Stimulated activated CD4-positive, alpha-beta T cell treated with anti-CD3 and anti-CD28 coated beads, Interleukin-4, amount 100 ng/mL, for 48 hours (primary cell): ENCODE measurements around the gene MFAP3L.
"Not testable (repeated sequence)": the region's sequence is repeated elsewhere in the genome, so short reads cannot be mapped to it uniquely, and the experiment has no call there.

Experiments used
- DNase-seq, 2 donors: peaks; one replicate each; pipeline ENCODE4 v3.0.0-alpha.2; 2020; ENCODE audit warnings: low read depth in 2 of 2

MFAP3L gene

DNA sequence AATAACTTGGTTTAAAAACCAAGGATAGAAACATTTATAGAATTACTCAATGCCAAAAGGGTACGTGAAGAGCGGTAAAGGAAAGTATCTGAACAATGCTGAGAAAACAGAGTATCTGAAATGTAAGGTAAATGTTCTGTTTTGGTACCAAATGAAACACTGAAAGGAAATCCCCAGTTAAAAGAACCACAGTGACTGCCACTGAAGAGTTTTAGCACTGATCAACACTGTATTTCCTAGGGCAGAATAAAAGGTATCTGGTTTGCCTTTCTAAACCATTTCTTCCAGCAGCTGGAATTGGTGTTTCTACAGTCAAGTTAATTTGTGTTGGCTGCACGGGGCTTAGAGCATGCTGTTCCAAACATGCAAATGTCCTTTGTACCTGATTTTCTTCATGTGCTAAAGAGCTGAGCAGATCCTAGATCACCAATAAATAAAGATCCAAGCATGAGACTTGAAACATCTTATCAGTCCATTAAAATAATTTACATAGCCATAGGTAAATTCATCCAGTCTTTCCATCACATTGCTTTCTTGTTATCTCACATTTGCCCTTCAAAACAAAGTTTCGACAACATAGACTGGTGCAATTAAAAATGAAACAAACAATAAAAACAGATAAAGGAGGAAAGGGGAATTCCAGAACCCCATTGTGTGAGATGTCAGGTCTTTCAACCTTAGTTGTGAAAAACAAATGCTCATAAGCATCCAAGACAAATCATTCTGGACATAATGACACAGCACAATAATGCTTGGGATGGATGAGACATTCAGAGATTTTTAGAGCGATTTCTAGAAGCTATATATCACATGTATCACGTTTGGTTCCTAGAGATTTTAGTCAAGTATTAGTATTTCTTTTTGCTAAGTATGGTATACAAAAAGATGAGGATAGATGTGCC, 38.6 kb downstream of the MFAP3L start:
- no peak for DNase-seq

DNA sequence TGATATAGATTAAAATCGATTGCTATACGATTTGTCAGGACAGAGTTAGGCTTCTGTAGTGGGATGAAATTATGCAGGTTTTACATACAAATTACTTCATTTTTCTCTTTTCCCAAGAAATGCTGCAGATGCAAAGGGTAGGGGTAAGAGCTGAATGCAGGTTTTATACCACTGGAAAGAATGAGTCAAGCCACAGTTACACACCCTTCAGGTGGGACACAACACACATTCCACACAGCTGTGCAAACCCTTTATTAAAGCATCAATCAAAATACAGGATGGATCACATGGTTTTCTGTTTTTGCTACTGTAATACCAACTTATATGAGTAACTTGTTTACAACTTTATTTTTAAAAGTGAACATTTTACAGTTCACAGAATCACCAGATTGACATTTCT, 39.8 kb downstream of the MFAP3L start:
- no peak for DNase-seq

DNA sequence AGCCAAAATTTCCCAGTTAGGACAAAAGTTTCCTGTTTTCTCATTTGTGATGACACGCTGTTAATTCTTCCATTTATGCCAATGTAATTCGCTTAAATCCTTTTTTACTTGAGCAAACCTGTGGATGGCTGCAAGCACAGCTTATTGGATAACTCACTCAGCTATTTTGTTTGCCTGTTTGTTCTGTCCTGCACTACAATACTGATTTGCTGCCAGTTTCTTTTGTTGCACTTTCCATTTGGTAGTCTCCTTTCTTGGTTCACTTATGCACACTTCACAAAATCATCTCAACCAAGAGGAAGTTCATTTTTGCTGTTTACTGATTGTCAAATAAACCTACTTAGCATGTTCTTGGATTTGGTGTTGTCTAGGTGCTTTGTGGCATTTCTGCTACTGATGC, 40.3 kb downstream of the MFAP3L start:
- no peak for DNase-seq

DNA sequence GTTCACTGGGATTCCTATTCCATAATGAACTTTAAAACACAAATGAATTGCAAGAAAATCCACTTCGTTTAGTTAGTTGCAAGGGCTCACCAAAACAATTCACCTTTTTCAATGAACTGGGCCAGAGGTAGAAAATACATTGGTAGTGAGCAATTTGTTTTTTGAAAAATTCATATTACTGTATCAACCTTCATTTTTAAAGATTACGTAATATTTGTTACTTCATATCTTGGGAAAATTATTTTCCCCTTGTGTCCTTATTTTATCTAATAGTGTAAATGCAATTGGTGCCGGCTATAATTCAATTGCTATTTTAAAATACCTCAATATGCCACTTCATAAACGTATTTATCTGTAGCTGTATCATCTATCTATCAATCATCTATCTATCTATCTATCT, 41.5 kb downstream of the MFAP3L start:
- no peak for DNase-seq

DNA sequence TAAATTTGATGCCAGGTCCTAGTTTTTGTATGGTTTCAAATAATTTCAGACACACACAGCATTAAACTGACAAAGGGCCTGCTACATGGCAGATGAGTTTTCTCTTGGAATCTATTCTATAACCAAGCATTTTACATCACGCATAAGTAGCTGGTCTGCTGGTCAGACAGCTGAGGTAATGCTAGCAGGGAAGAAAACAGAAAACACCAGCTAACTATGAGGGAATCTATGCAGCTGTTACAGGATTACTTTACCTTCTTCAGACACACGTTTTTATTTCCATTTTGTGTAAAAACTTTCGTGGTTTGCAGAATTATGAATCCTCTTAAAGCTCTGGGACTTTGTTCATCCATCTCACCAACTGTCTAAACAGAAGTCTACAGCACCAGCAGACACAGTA, 42.0 kb downstream of the MFAP3L start:
- DNase-seq: no peak

DNA sequence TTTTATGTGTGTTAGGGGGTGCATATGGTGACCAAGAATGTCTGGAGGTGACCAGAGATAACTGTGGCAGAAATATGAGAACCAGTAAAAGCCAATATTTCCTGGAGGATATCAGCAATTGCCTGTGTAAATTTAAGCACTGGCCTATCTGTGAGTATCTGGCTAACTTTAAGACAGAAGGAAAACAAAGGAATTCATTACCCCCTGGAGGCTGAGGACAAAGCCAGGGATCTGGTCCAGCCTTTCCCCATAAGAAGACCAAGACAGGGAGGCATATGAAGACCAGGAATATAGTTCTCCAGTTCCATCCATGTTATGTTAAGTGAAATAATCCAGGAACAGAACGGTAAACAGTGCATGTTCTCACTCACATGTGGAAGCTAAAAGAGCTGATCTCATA, 49.2 kb downstream of the MFAP3L start:
- no peak for DNase-seq

DNA sequence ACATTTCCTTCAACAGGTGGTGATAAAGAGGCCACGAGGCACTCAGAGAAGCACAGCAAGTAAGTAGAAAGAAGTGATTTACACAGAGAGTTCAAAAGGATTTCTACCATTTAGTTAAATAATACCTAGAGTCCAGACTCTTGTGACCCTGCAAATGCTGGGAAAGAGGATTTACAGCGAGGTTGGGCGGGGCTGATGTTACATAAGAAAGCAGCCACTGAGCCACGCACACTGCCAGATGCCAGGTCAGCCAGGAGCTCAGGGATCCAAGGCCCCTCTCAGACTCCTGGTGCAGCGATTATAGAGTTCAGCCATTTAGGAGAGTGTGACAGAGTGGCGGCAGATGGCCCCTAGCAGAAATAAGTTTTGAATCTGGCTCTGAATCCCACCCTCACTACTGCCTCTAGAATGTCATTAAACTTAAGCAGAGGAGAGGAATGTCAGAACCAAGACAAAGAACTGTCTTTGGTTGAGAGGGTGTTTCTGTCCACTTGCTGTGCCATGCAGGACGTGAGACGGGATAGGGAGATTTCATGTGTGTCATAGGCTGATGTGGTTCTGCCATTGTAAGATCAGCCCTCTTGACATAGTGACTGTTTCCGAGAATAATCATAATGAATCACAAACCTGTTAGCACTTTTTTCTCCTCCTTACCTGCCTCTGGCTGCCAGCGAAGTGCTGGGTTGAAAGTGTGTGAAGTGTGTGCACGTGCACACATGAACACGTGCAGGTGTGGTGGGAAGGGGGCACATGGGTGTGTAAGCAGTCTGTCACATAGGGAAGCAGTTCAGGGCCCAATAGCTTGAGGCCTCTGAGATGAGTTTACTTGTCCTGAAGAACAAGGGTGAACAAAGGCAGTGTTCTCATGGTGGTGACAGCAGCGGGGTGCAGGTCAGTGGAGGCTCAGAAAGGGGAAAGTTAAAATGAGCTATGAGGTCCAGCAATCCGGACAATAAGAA, 50.1 kb downstream of the MFAP3L start:
- no peak for DNase-seq

DNA sequence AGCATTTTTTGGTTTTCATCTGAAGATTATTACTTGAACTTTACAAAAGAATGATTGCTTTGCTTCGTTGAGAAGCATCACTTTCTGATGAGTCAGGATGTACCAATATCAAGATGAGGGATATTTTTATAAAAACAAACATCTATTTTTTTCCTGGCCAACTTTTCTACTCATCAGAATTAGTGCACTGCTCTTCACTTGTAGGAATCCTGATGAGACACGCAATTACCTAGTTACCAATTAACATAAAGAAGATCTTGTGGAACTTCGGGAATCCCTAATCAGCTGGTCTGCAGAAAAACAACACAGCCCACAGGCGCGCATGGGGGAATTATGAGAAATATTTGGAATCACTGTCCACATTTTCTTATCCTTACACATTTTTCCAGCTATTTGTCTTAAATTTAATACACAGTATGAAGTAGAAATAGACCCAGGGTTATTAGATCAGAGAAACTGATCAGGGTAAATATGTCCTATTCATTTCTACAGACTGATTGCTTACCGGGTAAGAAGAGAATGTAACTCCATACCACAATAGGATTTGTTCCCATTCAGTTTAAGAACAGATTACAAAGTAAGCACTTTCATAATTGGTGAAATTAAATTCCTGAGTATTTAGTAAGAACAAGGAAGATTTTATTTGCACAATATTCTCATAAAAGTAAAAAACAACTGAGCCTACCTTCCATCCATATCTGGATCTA, 50.9 kb downstream of the MFAP3L start:
- DNase-seq: no peak

DNA sequence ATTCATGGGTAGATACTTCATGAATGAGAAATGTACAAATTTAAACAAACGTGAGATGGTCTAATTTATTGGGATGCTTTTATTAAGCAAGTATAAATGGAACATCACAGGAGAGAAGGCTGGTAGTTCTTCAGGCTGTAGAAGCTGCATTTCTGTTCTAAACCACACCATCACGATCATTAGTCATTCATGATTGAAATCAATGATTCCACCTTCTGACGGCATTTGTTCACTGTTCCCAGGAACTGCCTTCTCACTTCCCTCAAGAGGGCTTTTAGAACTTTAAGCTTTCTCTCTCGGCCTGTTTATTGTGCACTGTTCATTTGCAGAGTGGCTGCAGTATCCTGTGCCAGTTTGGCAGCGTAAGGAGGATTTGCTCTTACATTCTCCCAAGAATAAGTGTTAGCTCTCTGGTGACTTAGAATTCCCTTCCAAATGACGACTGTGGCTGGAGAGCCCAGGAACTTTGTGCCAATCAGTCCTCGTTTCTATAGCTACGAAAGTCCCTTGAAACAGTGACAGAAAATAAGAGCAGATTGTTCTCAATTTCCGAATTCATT, 54.7 kb downstream of the MFAP3L start:
- no peak for DNase-seq

DNA sequence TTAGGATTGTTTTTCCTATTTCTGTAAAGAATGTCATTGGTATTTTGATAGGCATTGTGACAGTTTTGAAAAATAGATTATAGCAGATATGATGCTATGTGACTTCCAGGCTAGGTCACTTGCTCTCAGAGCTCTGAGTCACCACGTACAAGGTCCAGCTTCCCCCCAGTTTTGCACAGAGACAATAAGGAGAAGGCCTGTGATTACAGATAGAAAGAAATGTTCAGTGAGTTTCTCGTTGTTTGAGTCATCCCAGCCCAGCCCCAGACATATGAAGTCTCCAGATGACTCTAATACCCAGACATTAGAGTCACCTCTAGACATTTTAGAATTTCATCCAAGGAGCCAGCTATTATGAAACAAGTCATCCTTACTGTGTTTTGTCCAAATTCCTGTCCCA, 57.2 kb downstream of the MFAP3L start:
- no peak for DNase-seq

DNA sequence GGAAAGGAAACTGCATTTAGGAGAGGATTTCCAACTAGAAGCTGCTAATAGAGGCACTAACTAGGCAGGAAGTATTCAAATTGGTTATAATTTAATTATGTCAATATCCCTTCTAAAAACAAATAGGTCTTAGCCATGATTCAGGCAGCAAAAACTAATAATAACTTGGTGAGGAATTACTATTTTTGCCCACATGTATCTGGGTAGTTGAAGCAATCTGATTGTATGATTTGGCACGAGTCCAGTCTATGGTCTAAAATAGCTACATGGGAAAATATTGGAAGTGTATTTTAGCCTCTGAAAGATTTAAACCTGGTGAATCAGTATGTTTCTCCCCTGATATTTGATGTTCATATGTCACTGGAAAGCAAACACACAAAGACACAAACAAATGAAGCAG, 62.2 kb downstream of the MFAP3L start:
- no peak for DNase-seq

DNA sequence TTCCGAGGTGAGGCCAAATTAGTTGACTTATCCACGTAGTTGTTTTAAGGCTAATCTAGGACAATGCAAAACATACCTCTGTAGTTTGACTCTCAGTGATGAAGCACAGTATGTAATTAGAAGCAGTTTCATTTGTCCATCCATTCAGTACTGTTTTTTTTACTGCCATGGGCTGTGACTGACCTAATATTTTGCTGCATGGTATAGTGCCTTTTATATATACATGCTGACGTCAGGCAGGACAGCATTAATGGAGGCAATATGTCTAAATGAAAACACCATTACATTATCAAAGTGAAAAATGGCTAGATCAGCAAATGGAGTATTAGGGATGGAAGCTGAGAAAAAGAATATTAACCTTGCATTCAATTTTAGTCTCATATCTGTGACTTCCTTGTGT, 66.9 kb downstream of the MFAP3L start:
- no peak for DNase-seq

DNA sequence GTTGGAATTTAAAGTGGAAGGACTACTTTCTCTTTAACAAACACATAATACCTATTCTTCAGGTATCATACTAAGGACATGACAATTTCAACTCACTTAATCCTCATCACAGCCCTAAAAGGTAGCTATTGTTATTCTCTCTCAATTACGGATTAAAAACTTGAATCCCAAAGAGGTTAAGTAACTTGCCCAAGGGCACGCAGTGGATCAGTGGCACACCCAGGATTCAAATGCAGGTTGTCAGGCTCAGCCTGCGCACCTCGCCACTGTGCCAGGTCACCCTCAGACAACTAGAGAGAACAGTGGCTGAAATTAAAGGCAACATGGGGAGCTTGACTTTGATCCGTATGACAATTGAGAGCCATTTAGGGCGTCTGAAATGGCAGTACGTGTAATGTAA, 67.6 kb downstream of the MFAP3L start:
- no peak for DNase-seq

DNA sequence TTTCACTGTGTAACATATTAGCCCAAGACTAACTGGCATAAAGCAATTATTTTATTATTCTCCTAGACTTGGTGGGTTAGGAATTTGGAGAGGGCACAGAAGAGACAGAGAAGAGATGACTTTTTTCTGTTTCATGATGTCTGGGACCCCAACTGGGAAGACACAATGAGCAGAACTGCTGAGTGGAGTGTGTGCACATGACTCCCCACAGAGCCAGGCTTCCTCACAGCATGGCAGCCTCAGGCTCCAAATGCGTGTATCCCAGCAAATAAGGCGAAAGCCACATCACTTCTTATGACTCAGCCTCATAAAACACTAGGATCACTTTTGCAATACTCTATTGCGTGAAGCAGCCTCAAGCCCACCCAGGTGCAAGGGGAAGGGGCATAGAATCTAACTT, 68.4 kb downstream of the MFAP3L start:
- DNase-seq: no peak

DNA sequence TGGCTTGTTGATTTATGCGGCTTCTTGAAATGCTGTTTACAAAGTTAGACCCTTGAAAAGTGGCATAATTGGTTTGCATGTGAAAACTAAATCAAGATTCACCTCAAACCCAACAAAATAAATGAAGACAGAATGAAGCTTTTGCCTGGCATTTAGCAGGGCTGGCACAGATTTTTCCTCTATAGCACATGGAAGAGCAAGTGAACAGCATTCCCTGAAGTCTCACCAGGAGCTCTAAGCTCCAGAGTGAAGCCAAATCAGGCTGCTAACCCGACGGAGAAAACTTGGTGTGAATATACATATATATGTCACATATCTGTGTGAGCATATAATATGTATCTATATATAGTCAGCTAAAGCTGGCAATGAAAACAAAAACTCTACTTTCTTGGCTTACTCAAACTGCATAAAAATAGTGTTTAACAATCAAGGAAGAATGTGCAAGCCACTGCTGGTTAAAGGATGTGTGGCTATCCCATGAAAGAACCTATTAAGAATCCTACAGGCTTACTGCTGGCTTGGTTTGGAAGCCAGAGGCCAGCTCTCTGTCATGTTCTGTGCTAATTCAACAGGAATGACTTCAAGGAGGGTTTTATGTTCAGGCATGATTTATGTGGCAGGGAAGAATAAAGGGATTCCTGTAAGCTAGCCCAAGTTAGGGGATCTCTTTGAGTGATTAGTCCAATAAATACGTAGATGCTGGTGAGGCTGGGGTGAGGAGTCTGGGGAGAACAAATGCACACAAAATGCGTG, 69.9 kb downstream of the MFAP3L start:
- no peak for DNase-seq

DNA sequence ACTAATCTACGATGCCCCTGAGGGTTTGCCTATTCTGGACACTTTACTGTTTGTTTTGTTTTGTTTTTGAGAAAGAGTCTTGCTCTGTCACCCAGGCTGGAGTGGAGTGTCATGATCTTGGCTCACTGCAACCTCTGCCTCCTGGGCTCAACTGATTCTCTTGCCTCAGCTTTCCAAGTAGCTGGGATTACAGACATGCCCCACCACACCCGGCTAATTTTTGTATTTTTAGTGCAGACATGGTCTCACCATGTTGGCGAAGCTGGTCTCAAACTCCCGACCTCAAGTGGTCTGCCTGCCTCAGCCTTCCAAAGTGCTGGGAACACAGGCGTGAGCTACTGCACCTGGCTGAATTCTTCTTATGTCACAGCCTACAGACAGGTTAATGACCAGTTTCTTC, 70.7 kb downstream of the MFAP3L start:
- DNase-seq: no peak

DNA sequence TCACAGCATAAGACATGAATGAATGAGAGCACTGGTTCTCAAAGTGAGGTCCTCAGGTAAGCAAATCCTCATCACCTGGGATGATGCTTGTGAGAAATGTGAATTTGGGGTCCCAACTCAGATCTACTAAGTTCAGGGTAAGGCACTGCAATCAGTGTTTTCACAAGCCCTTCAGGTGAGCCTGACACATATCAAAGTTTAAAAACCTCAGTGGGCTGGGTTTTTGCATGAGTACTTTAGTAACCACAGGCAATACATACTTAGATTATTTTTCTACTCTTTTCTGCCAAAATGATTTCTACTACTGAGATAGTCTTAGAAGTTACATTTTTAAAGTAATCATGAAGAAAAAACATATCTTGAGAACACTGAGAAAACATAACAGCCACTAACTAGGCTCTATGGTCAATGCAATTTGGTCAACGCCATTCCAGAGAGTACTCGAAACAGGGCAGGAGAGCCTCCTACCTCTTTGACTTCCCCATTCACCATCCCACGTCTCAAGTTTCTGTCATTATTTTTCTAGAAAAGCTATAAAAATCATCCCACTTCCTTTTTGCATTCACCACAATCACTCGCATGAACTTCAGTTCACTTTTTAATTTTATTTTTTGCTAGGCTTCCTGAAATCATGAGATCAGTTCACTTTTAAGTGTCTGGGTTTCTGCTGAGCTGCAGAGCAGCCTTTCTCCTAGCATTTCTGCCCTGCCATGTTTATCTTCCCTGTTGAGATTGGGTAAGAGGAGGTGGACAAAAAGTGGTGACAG, 73.8 kb downstream of the MFAP3L start:
- no peak for DNase-seq

DNA sequence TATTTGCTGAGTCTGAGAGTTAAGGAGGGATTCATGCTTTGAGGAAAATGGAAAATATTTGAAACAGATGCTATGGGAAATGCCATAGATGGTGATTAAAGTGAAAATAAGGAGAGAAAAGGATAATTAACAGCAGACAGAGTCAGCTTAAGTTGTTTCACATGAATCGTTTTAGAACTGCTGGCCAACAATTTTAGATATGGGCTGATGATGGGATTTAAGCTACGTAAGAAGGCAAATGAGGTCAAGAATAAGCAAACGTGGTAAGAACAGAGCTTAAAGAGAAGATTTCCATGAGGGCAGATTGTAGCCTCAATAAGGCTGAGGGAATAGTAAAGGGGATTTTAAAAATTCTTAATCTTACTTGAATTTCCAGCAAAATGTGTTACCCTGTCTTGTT, 77.9 kb downstream of the MFAP3L start:
- no peak for DNase-seq

DNA sequence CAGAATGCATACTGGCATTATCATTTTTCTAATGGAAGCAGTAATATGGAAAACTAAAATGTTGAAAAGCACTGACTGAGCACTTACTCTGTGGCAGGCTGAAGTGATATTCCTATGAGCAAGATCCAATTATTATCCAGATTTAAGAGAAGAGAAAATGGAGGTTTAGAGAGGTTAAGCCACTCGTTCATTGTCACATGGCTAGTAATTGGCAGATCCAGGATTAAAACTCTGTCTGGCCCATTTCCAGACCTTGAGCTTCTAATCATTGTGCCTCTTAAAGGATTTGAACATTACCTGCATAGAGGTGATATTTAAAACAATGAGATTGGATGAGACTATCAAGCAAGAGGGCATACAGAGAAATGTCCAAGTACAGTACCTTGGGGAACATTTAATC, 80.6 kb downstream of the MFAP3L start:
- no peak for DNase-seq

DNA sequence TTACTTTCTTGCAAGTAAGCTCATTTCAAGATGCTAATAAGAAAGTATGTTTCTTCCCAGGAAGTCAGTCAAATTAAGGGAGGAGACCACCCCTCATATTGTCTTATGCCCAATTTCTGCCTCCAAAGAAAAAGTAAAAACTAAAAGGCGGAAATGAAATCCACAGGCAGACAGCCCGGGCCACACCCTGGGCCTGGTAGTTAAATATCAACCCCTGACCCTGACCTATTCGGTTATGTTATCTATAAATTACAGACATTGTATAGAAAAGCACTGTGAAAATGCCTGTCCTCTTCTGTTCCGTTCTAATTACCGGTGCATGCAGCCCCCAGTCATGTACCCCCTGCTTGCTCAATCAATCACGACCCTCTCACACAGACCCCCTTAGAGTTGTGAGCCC, 82.6 kb downstream of the MFAP3L start:
- not testable (repeated sequence) for DNase-seq
